Left lobe of liver (tissue), 2 donors: Measurements from ENCODE around the gene CACNB1. TPM values are rescaled to one million over a fixed set of nuclear protein-coding genes. Genes with fewer than 3 reads are reported as not detected.

Experiments
- ATAC-seq: fragments of 200-7000 bp; cut with Tn5 transposase; one replicate; pipeline ENCODE4 v1.9.1; 2020; ENCODE audit warnings: mild to moderate bottlenecking, moderate library complexity
- DNase-seq: peaks from one replicate; pipeline ENCODE4 v3.0.0-alpha.2; 2020; ENCODE audit warnings: low spot score
- total RNA-seq: library from RNA; stranded (reverse); gene quantifications from one replicate; pipeline ENCODE4 v1.2.1, GENCODE V29; 2021
- donor health status: DM: no; HTN: no; CAD: no; lungs with moderate emphysema.
- donor health status: DM: no; HTN: yes; CAD: no.

CACNB1 gene
- total RNA-seq, 1 donor from 2014 or later: 0.40 TPM

GRCh38 chr17:39225959-39226683 is 28.7 kb upstream of the CACNB1 start:
- DNase-seq: no peak
- peak; percentile 29 for ATAC-seq

- no peak for ATAC-seq
- DNase-seq: no peak
Measured at GRCh38 chr17:39225308-39225958, 28.0 kb upstream of the CACNB1 start, which contains the start of gene STAC2. Gene STAC2, minus strand, starts transcription at chr17:39225945. Its CDS starts 443 bp downstream, at chr17:39225502.

- no peak for DNase-seq
Measured at GRCh38 chr17:39224778-39225307, 27.4 kb upstream of the CACNB1 start.

GRCh38 chr17:39223907-39224777 is 26.7 kb upstream of the CACNB1 start:
- DNase-seq (no peak), ATAC-seq (no peak)

More at GRCh38 chr17:39224778-39225307, 27.4 kb upstream of the CACNB1 start:
- ATAC-seq: peak; percentile 17

GRCh38 chr17:39222866-39223834 is 25.7 kb upstream of the CACNB1 start:
- DNase-seq: no peak

GRCh38 chr17:39222151-39222550 is 24.7 kb upstream of the CACNB1 start:
- DNase-seq: no peak
- no peak for ATAC-seq

More at GRCh38 chr17:39222866-39223834, 25.7 kb upstream of the CACNB1 start:
- no peak for ATAC-seq

GRCh38 chr17:39221572-39221971 is 24.1 kb upstream of the CACNB1 start:
- DNase-seq: no peak
- no peak for ATAC-seq

- peak; percentile 55 for ATAC-seq
- no peak for DNase-seq
Measured at GRCh38 chr17:39219647-39220154, 22.2 kb upstream of the CACNB1 start.

- ATAC-seq (no peak), DNase-seq (no peak)
Measured at GRCh38 chr17:39218906-39219305, 21.4 kb upstream of the CACNB1 start.

- ATAC-seq (no peak), DNase-seq (no peak)
Measured at GRCh38 chr17:39217734-39218369, 20.4 kb upstream of the CACNB1 start.

- DNase-seq: no peak
- no peak for ATAC-seq
Measured at GRCh38 chr17:39213852-39214251, 16.4 kb upstream of the CACNB1 start.

GRCh38 chr17:39212841-39213480 is 15.5 kb upstream of the CACNB1 start:
- ATAC-seq (peak; percentile 50), DNase-seq (no peak)

GRCh38 chr17:39212195-39212810 is 14.8 kb upstream of the CACNB1 start:
- DNase-seq: no peak
- no peak for ATAC-seq

- no peak for ATAC-seq
Measured at GRCh38 chr17:39210093-39210434, 12.6 kb upstream of the CACNB1 start.

GRCh38 chr17:39209317-39210092 is 12.0 kb upstream of the CACNB1 start:
- ATAC-seq (peak; percentile 15), DNase-seq (no peak)

More at GRCh38 chr17:39210093-39210434, 12.6 kb upstream of the CACNB1 start:
- DNase-seq: no peak

- ATAC-seq: no peak
- DNase-seq: no peak
Measured at GRCh38 chr17:39208893-39209292, 11.4 kb upstream of the CACNB1 start.

GRCh38 chr17:39208136-39208535 is 10.7 kb upstream of the CACNB1 start:
- ATAC-seq: no peak
- no peak for DNase-seq
